ENCODE measurements around the gene NFASC. TPM values are rescaled to one million over a fixed set of nuclear protein-coding genes. Genes with fewer than 3 reads are reported as not detected.

The NFASC gene
- total and polyA plus RNA-seq, 9 of the 15 experiments (the other 6 are each of a cell fraction or from before 2014, with no cell fraction given): 0.03 to 0.16 (median 0.06) TPM; not detected in 6

DNA sequence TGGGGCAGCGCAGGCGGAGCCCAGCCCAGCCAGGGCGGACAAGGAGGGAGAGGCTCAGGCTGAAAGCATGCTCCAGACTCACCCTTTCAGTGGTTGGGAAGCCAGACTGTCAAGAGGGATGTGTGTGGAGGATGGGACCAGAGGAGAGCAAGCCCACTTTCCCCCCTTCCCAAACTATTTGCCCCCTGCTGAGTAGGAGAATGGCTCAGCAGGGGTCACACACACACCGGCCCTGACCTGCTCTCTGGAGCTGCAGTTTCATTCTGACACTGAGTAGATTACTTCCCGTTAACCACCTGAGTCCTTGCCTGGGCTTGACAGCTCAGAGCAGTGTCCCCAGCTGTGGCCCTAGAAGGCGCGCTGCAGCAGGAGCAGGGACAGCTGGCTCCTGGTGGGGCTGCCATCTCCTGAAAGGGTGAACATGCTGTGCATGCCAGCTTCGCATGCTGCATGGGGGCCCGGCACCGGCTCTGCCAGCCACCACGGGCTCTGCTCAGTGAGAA, 120.7 kb downstream of the NFASC start:
- H4K20me1 ChIP-seq (replicated peaks; ENCODE audit: control insufficient read depth, insufficient read depth, low read length): peaks cover 21% of the 10 kb centered on the region; the same call in 1 of the 2 replicates
- ATAC-seq (peak; percentile 39; the same call in 2 of the 3 replicates), FAIRE-seq (no peak), DNase-seq (ENCODE audit: extremely low read depth in 1 of 4, low spot score in 3 of 4) (no peak)
- H3K27ac ChIP-seq (ENCODE audit: extremely low read depth, low read depth, low read length): no peak overlapping the region
- 1% methylated on average over 11 of the region's 11 CpGs for WGBS (ENCODE audit: insufficient coverage, low coverage, missing lambda C conversion rate)
- POLR2A ChIA-PET: interaction anchor here (1.2 to 1.3 kb wide), 2 partner anchors 14 to 23 kb away, joined by 4 read pairs; no protein-coding TSS in a partner anchor
- H3K79me2 ChIP-seq (ENCODE audit: control insufficient read depth, insufficient read depth, low read length): no peaks in the 10 kb centered on the region
- CTCF ChIA-PET (ENCODE audit: low intra/inter-chr PET ratio): no interaction called here
- H3K4me2 ChIP-seq (ENCODE audit: insufficient read depth, low read length): no peak overlapping the region
- TF ChIP-seq, protein P1, sequence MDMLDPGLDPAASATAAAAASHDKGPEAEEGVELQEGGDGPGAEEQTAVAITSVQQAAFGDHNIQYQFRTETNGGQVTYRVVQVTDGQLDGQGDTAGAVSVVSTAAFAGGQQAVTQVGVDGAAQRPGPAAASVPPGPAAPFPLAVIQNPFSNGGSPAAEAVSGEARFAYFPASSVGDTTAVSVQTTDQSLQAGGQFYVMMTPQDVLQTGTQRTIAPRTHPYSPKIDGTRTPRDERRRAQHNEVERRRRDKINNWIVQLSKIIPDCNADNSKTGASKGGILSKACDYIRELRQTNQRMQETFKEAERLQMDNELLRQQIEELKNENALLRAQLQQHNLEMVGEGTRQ (CRISPR knock-in tag; IDR thresholded peaks at IDR 0.05): no peak
- TF ChIP-seq ZNF609 (CRISPR knock-in tag; IDR thresholded peaks at IDR 0.05; ENCODE audit: borderline replicate concordance) (no peak), C11orf30 (IDR thresholded peaks at IDR 0.05; ENCODE audit: low read depth) (no peak), PRMT5 (CRISPR knock-in tag; IDR thresholded peaks at IDR 0.05) (no peak), ELF4 (CRISPR knock-in tag; IDR thresholded peaks at IDR 0.05) (no peak), ZNF146 (CRISPR knock-in tag; IDR thresholded peaks at IDR 0.05; ENCODE audit: unreplicated experiment) (no peak), SMAD1 (IDR thresholded peaks at IDR 0.05; ENCODE audit: low read depth, low read length, partially characterized antibody) (no peak), MIER1 (IDR thresholded peaks at IDR 0.05; ENCODE audit: low read depth) (no peak), MCM5 (IDR thresholded peaks at IDR 0.05; ENCODE audit: low read depth) (no peak), CREM (IDR thresholded peaks at IDR 0.05; ENCODE audit: low read depth) (no peak)
- TF ChIP-seq, protein P2, sequence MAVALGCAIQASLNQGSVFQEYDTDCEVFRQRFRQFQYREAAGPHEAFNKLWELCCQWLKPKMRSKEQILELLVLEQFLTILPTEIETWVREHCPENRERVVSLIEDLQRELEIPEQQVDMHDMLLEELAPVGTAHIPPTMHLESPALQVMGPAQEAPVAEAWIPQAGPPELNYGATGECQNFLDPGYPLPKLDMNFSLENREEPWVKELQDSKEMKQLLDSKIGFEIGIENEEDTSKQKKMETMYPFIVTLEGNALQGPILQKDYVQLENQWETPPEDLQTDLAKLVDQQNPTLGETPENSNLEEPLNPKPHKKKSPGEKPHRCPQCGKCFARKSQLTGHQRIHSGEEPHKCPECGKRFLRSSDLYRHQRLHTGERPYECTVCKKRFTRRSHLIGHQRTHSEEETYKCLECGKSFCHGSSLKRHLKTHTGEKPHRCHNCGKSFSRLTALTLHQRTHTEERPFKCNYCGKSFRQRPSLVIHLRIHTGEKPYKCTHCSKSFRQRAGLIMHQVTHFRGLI (CRISPR knock-in tag; IDR thresholded peaks at IDR 0.05): no peak
- TF ChIP-seq, protein P3, sequence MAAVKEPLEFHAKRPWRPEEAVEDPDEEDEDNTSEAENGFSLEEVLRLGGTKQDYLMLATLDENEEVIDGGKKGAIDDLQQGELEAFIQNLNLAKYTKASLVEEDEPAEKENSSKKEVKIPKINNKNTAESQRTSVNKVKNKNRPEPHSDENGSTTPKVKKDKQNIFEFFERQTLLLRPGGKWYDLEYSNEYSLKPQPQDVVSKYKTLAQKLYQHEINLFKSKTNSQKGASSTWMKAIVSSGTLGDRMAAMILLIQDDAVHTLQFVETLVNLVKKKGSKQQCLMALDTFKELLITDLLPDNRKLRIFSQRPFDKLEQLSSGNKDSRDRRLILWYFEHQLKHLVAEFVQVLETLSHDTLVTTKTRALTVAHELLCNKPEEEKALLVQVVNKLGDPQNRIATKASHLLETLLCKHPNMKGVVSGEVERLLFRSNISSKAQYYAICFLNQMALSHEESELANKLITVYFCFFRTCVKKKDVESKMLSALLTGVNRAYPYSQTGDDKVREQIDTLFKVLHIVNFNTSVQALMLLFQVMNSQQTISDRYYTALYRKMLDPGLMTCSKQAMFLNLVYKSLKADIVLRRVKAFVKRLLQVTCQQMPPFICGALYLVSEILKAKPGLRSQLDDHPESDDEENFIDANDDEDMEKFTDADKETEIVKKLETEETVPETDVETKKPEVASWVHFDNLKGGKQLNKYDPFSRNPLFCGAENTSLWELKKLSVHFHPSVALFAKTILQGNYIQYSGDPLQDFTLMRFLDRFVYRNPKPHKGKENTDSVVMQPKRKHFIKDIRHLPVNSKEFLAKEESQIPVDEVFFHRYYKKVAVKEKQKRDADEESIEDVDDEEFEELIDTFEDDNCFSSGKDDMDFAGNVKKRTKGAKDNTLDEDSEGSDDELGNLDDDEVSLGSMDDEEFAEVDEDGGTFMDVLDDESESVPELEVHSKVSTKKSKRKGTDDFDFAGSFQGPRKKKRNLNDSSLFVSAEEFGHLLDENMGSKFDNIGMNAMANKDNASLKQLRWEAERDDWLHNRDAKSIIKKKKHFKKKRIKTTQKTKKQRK (IDR thresholded peaks at IDR 0.05; ENCODE audit: borderline replicate concordance, low read depth, low read length): no peak
- in situ Hi-C loops (cut with MboI) (no loop called here), intact Hi-C loops (cut with micrococcal nuclease) (no loop called here)
- H2AFZ ChIP-seq (ENCODE audit: low read depth, low read length): no peak overlapping the region
- H3K4me3 ChIP-seq: no peak overlapping the region
- BruUV-seq (replicated peaks): no TSS peak
- no peaks in the 10 kb centered on the region for H3K9me1 ChIP-seq (ENCODE audit: control insufficient read depth, insufficient read depth, low read length)
- no peaks in the 10 kb centered on the region for H3K9me3 ChIP-seq (replicated peaks; ENCODE audit: control insufficient read depth, insufficient read depth, low read depth, low read length)
- H3K4me1 ChIP-seq (replicated peaks in 1 of 2; ENCODE audit: control insufficient read depth in 2 of 2, insufficient read depth in 2 of 2, low read length in 2 of 2): no peaks in the 10 kb centered on the region
- no peak overlapping the region for H3K9ac ChIP-seq (ENCODE audit: insufficient read depth in 1 of 2, low read depth in 2 of 2, low read length in 2 of 2)
- no peaks in the 10 kb centered on the region for H3K36me3 ChIP-seq (ENCODE audit: control insufficient read depth, insufficient read depth, low read length)
- peaks cover 57 to 87% of the 10 kb centered on the region in 2 experiments for H3K27me3 ChIP-seq (ENCODE audit: control insufficient read depth in 2 of 2, insufficient read depth in 2 of 2, low read length in 2 of 2)

Data from K562 (cell line).